Neural progenitor cell (in vitro differentiated cells): ENCODE data around the gene PAK6.

ENCODE experiments used
- CTCF ChIP-seq: fragments of 200-600 bp; sonication (generic); IDR thresholded peaks from 2 replicates; pipeline ENCODE4 v1.5.1; 2017; ENCODE audit warnings: antibody characterized with exemption, mild to moderate bottlenecking
- EZH2 ChIP-seq: fragments of 200-600 bp; sonication (generic); IDR thresholded peaks from 2 replicates; pipeline ENCODE4 v1.6.1; 2017; ENCODE audit warnings: antibody characterized with exemption, mild to moderate bottlenecking, moderate library complexity
- EZH2phosphoT487 ChIP-seq: fragments of 200-600 bp; sonication (generic); IDR thresholded peaks from 2 replicates; pipeline ENCODE4 v1.6.1; 2017; ENCODE audit warnings: antibody characterized with exemption

- TF ChIP-seq CTCF (no peak), EZH2phosphoT487 (no peak), EZH2 (no peak)
Measured at GRCh38 chr15:40229956-40230355, 8.9 kb upstream of the PAK6 start.
